Sigmoid colon (tissue), 4 donors: Measurements from ENCODE around the gene RRP12.

ENCODE experiments used
- POLR2A ChIP-seq, 2 donors: fragments of 450-650 bp; IDR thresholded peaks; one replicate each; pipeline ENCODE4 v1.6.1; 2016; ENCODE audit warnings: antibody characterized with exemption in 2 of 2, mild to moderate bottlenecking in 2 of 2, moderate library complexity in 2 of 2
- POLR2AphosphoS5 ChIP-seq, 4 donors: sonication (generic); formaldehyde crosslinking; IDR thresholded peaks; one replicate each; pipeline ENCODE4 v1.6.1; 2017; ENCODE audit warnings: antibody characterized with exemption in 4 of 4
- TF ChIP-seq, protein P1 (sequence below), 4 experiments: fragments of 450-650 bp in 3 of 4; fragments of 200-600 bp in 1 of 4; IDR thresholded peaks; one replicate each; pipeline ENCODE4 v1.5.1; 2016 to 2019; ENCODE audit warnings: antibody characterized with exemption in 4 of 4, mild to moderate bottlenecking in 3 of 4, moderate library complexity in 2 of 4

- TF ChIP-seq, protein P1, sequence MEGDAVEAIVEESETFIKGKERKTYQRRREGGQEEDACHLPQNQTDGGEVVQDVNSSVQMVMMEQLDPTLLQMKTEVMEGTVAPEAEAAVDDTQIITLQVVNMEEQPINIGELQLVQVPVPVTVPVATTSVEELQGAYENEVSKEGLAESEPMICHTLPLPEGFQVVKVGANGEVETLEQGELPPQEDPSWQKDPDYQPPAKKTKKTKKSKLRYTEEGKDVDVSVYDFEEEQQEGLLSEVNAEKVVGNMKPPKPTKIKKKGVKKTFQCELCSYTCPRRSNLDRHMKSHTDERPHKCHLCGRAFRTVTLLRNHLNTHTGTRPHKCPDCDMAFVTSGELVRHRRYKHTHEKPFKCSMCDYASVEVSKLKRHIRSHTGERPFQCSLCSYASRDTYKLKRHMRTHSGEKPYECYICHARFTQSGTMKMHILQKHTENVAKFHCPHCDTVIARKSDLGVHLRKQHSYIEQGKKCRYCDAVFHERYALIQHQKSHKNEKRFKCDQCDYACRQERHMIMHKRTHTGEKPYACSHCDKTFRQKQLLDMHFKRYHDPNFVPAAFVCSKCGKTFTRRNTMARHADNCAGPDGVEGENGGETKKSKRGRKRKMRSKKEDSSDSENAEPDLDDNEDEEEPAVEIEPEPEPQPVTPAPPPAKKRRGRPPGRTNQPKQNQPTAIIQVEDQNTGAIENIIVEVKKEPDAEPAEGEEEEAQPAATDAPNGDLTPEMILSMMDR (IDR thresholded peaks at IDR 0.05), result no peak
- TF ChIP-seq POLR2A (IDR thresholded peaks at IDR 0.05), result peak; percentile 33 to 41
- peak; percentile 21 to 88 (median 78) for TF ChIP-seq POLR2AphosphoS5 (IDR thresholded peaks at IDR 0.05)
These were observed 82.1 kb downstream of the RRP12 start, which contains the start of gene FRAT1 for GRCh38 chr10:97318772-97319651.
